Fibroblast of lung (primary cell): ENCODE results near the gene DCAF12L1.

ENCODE experiments used
- CTCF ChIP-seq, 2 donors: IDR thresholded peaks in 1 of 2; conservative IDR thresholded peaks in 1 of 2; 1 replicate in 1 of 2; 2 replicates in 1 of 2; pipeline ENCODE4 v1.5.1; 2011 to 2012; ENCODE audit warnings: low read length in 2 of 2, control low read depth in 1 of 2, inconsistent platforms in 1 of 2, low read depth in 1 of 2, mild to moderate bottlenecking in 1 of 2
- EZH2 ChIP-seq: IDR thresholded peaks from 2 replicates; pipeline ENCODE4 v1.5.1; 2012; ENCODE audit warnings: low read length, control low read depth, mild to moderate bottlenecking; ENCODE audit errors: missing control alignments

DNA sequence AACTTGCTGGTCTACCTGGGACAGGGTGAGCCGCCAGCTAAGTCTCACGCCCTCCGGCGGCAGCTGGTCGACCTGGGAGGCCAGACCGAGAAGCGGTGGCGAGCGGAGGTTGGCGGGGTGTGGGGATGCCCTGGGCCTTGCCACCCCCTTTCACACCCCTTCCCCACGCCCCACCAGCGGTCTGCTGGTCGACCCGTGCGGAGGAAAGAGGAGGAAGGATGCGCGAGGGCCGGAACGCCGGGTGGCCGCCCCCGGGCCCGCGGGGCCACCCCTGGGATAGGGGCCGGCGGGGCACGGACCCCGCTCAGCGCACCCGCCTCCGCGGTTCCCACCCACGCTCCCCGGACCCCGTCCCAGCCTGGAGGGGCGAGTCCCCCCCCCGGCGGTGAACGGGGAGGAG lies 28.3 kb upstream of the DCAF12L1 start:
- no peak for TF ChIP-seq CTCF (conservative IDR thresholded peaks at IDR 0.05 in 1 of 2, IDR thresholded peaks at IDR 0.05 in 1 of 2; ENCODE audit: low read depth in 1 of 2, low read length in 2 of 2)
- TF ChIP-seq EZH2, result no peak
